HUES48 (cell line): ENCODE results near the gene HCRT.

Experiments
- H3K27ac ChIP-seq: one replicate; pipeline ENCODE4 v1.7.0; 2013; ENCODE audit warnings: low read depth, low read length, inconsistent platforms
- H3K27me3 ChIP-seq: 2 replicates; pipeline ENCODE4 v1.6.1; 2013; ENCODE audit warnings: mild to moderate bottlenecking, low read length; ENCODE audit not compliant: control insufficient read depth, insufficient read depth
- H3K36me3 ChIP-seq: 2 replicates; pipeline ENCODE4 v1.6.1; 2013; ENCODE audit warnings: low read length; ENCODE audit not compliant: control insufficient read depth, insufficient read depth
- H3K4me1 ChIP-seq: 2 replicates; pipeline ENCODE4 v1.6.1; 2013; ENCODE audit warnings: mild to moderate bottlenecking, low read length; ENCODE audit not compliant: control insufficient read depth, insufficient read depth
- H3K4me3 ChIP-seq: 2 replicates; pipeline ENCODE4 v1.5.1; 2013; ENCODE audit warnings: mild to moderate bottlenecking, low read depth, low read length
- H3K9ac ChIP-seq: 2 replicates; pipeline ENCODE4 v1.6.1; 2013; ENCODE audit warnings: mild to moderate bottlenecking, low read depth, low read length, moderate library complexity
- H3K9me3 ChIP-seq: 2 replicates; pipeline ENCODE4 v1.6.1; 2013; ENCODE audit warnings: low read length; ENCODE audit not compliant: control insufficient read depth, insufficient read depth

Gene HCRT

GRCh38 chr17:42177684-42178083 is 7.6 kb downstream of the HCRT start:
- no peaks in the 10 kb centered on the region for H3K9me3 ChIP-seq
- no peak overlapping the region for H3K4me3 ChIP-seq
- H3K36me3 ChIP-seq: no peaks in the 10 kb centered on the region
- H3K9ac ChIP-seq: no peak overlapping the region
- peaks cover 34% of the 10 kb centered on the region for H3K27me3 ChIP-seq
- H3K4me1 ChIP-seq: no peaks in the 10 kb centered on the region
- H3K27ac ChIP-seq: no peak overlapping the region

- H3K9me3 ChIP-seq: no peaks in the 10 kb centered on the region
- no peaks in the 10 kb centered on the region for H3K4me1 ChIP-seq
- peaks cover 6% of the 10 kb centered on the region; the same call in 1 of the 2 replicates for H3K27me3 ChIP-seq
- no peak overlapping the region for H3K27ac ChIP-seq
- H3K36me3 ChIP-seq: no peaks in the 10 kb centered on the region
- H3K4me3 ChIP-seq: no peak overlapping the region
- H3K9ac ChIP-seq: no peak overlapping the region
Observed at GRCh38 chr17:42174126-42174783, 11.0 kb downstream of the HCRT start.

- Histone ChIP-seq H3K9ac (no peak overlapping the region), H3K27me3 (no peaks in the 10 kb centered on the region), H3K27ac (no peak overlapping the region), H3K36me3 (no peaks in the 10 kb centered on the region), H3K4me3 (no peak overlapping the region), H3K4me1 (no peaks in the 10 kb centered on the region), H3K9me3 (no peaks in the 10 kb centered on the region)
Observed at GRCh38 chr17:42171831-42172230, 13.4 kb downstream of the HCRT start.

- Histone ChIP-seq H3K27me3 (no peaks in the 10 kb centered on the region), H3K4me3 (no peak overlapping the region), H3K4me1 (no peaks in the 10 kb centered on the region), H3K36me3 (no peaks in the 10 kb centered on the region), H3K9ac (no peak overlapping the region), H3K9me3 (no peaks in the 10 kb centered on the region), H3K27ac (no peak overlapping the region)
Observed at GRCh38 chr17:42169351-42169750, 15.9 kb downstream of the HCRT start.

GRCh38 chr17:42167807-42168206 is 17.4 kb downstream of the HCRT start:
- H3K36me3 ChIP-seq: no peaks in the 10 kb centered on the region
- H3K9ac ChIP-seq: no peak overlapping the region
- H3K4me3 ChIP-seq: no peak overlapping the region
- H3K9me3 ChIP-seq: no peaks in the 10 kb centered on the region
- no peaks in the 10 kb centered on the region for H3K27me3 ChIP-seq
- no peaks in the 10 kb centered on the region for H3K4me1 ChIP-seq
- H3K27ac ChIP-seq: no peak overlapping the region

GRCh38 chr17:42166196-42166763 is 19.0 kb downstream of the HCRT start:
- Histone ChIP-seq H3K9ac (no peak overlapping the region), H3K4me1 (no peaks in the 10 kb centered on the region), H3K27ac (no peak overlapping the region), H3K27me3 (no peaks in the 10 kb centered on the region), H3K4me3 (no peak overlapping the region), H3K9me3 (no peaks in the 10 kb centered on the region), H3K36me3 (no peaks in the 10 kb centered on the region)

- H3K27ac ChIP-seq: no peak overlapping the region
- H3K36me3 ChIP-seq: no peaks in the 10 kb centered on the region
- H3K9ac ChIP-seq: no peak overlapping the region
- no peaks in the 10 kb centered on the region for H3K9me3 ChIP-seq
- H3K27me3 ChIP-seq: no peaks in the 10 kb centered on the region
- H3K4me1 ChIP-seq: no peaks in the 10 kb centered on the region
- H3K4me3 ChIP-seq: no peak overlapping the region
Observed at GRCh38 chr17:42165751-42166150, 19.5 kb downstream of the HCRT start.

- H3K27ac ChIP-seq: no peak overlapping the region
- H3K4me3 ChIP-seq: no peak overlapping the region
- no peak overlapping the region for H3K9ac ChIP-seq
- no peaks in the 10 kb centered on the region for H3K36me3 ChIP-seq
- no peaks in the 10 kb centered on the region for H3K9me3 ChIP-seq
- no peaks in the 10 kb centered on the region for H3K4me1 ChIP-seq
- H3K27me3 ChIP-seq: no peaks in the 10 kb centered on the region
Observed at GRCh38 chr17:42163696-42164407, 21.4 kb downstream of the HCRT start.

- Histone ChIP-seq H3K4me3 (no peak overlapping the region), H3K27me3 (no peaks in the 10 kb centered on the region), H3K36me3 (no peaks in the 10 kb centered on the region), H3K9ac (no peak overlapping the region), H3K27ac (no peak overlapping the region), H3K4me1 (no peaks in the 10 kb centered on the region), H3K9me3 (no peaks in the 10 kb centered on the region)
Observed at GRCh38 chr17:42163113-42163512, 22.1 kb downstream of the HCRT start.

GRCh38 chr17:42160531-42160910 is 24.7 kb downstream of the HCRT start:
- Histone ChIP-seq H3K9me3 (no peaks in the 10 kb centered on the region), H3K36me3 (no peaks in the 10 kb centered on the region), H3K9ac (no peak overlapping the region), H3K4me3 (no peak overlapping the region), H3K27me3 (no peaks in the 10 kb centered on the region), H3K4me1 (no peaks in the 10 kb centered on the region), H3K27ac (no peak overlapping the region)

GRCh38 chr17:42159796-42160530 is 25.3 kb downstream of the HCRT start:
- no peak overlapping the region for H3K27ac ChIP-seq
- H3K36me3 ChIP-seq: no peaks in the 10 kb centered on the region
- H3K4me3 ChIP-seq: no peak overlapping the region
- H3K9me3 ChIP-seq: no peaks in the 10 kb centered on the region
- no peaks in the 10 kb centered on the region for H3K27me3 ChIP-seq
- H3K4me1 ChIP-seq: no peaks in the 10 kb centered on the region
- no peak overlapping the region for H3K9ac ChIP-seq
